GM10248 (cell line): ENCODE measurements around the gene NTNG1.
"Not testable (repeated sequence)": the region's sequence is repeated elsewhere in the genome, so short reads cannot be mapped to it uniquely, and the experiment has no call there.

ENCODE experiments used
- CTCF ChIA-PET: fragments of 300-600 bp; sonication (Branson Sonifier 250); formaldehyde crosslinking; extraction: SDS; loops from one replicate; lab custom pipeline; 2021; ENCODE audit warnings: antibody characterized with exemption; lab: Yijun Ruan, JAX
- POLR2A ChIA-PET: fragments of 350-650 bp; sonication (Branson Sonifier 250); formaldehyde crosslinking; extraction: SDS; loops from one replicate; lab custom pipeline; 2020; ENCODE audit warnings: antibody characterized with exemption; lab: Yijun Ruan, JAX
- DNase-seq: peaks from one replicate; pipeline ENCODE4 v3.0.0; 2012; ENCODE audit errors: extremely low spot score
- CTCF ChIP-seq: IDR thresholded peaks from 2 replicates; pipeline ENCODE4 v1.5.1; 2012; ENCODE audit warnings: mild to moderate bottlenecking, low read depth; ENCODE audit errors: extremely low read depth, missing control alignments, control extremely low read depth

The NTNG1 gene

GRCh38 chr1:107162745-107163144 is 21.9 kb downstream of the NTNG1 start:
- CTCF ChIA-PET, result interaction anchor here (2.0 kb wide), 1 partner anchor 15 kb away, joined by 4 read pairs; no protein-coding TSS in a partner anchor
- POLR2A ChIA-PET, result no interaction called here

GRCh38 chr1:107164901-107165300 is 24.1 kb downstream of the NTNG1 start:
- CTCF ChIA-PET, result interaction anchor here (1.3 to 1.8 kb wide), 6 partner anchors 9 to 42 kb away, joined by 3 to 5 read pairs (median 4); no protein-coding TSS in a partner anchor
- DNase-seq, POLR2A ChIA-PET: not testable (repeated sequence)

More at GRCh38 chr1:107162745-107163144, 21.9 kb downstream of the NTNG1 start:
- no peak for TF ChIP-seq CTCF
- no peak for DNase-seq

GRCh38 chr1:107169615-107170014 is 28.8 kb downstream of the NTNG1 start:
- DNase-seq, result no peak
- no peak for TF ChIP-seq CTCF
- ChIA-PET POLR2A (no interaction called here), CTCF (interaction anchor here (1.5 to 2.5 kb wide), 3 partner anchors 10 to 27 kb away, joined by 4 to 5 read pairs (median 5); no protein-coding TSS in a partner anchor)

GRCh38 chr1:107171333-107171732 is 30.5 kb downstream of the NTNG1 start:
- no peak for DNase-seq
- TF ChIP-seq CTCF, result no peak
- POLR2A ChIA-PET, result no interaction called here
- CTCF ChIA-PET, result interaction anchor here (1.0 to 2.5 kb wide), 2 partner anchors 16 to 209 kb away, joined by 3 to 5 read pairs; no protein-coding TSS in a partner anchor

- ChIA-PET POLR2A (no interaction called here), CTCF (interaction anchor here (1.3 to 1.8 kb wide), 3 partner anchors 11 to 13 kb away, joined by 3 to 4 read pairs (median 4); no protein-coding TSS in a partner anchor)
- TF ChIP-seq CTCF, result no peak
- no peak for DNase-seq
Observed at GRCh38 chr1:107172450-107173170, 31.8 kb downstream of the NTNG1 start.

- no peak for TF ChIP-seq CTCF
- POLR2A ChIA-PET, result no interaction called here
- CTCF ChIA-PET, result interaction anchor here (1.0 to 2.4 kb wide), 4 partner anchors 19 to 354 kb away, joined by 3 to 7 read pairs (median 4); no protein-coding TSS in a partner anchor
- DNase-seq, result no peak
Observed at GRCh38 chr1:107175102-107175909, 34.5 kb downstream of the NTNG1 start.
